OCI-LY7 (cell line): ENCODE measurements around the gene TNNI3K. TPM values are rescaled to one million over a fixed set of nuclear protein-coding genes. Genes with fewer than 3 reads are reported as not detected.

Experiments
- BruUV-seq: library from RNA; stranded (reverse); fragments of 400-500 nt; replicated peaks from 2 replicates; lab custom pipeline; 2021; lab: Mats Ljungman, UMichigan
- CTCF ChIA-PET: fragments of 300-600 bp; sonication (Branson Sonifier 250); formaldehyde crosslinking; loops from one replicate; lab custom pipeline; 2022; ENCODE audit warnings: antibody characterized with exemption; ENCODE audit not compliant: unreplicated experiment; lab: Charles Lee
- POLR2A ChIA-PET: fragments of 300-600 bp; sonication (Branson Sonifier 250); formaldehyde crosslinking; loops from one replicate; lab custom pipeline; 2022; ENCODE audit warnings: antibody characterized with exemption; lab: Charles Lee
- DNase-seq: peaks from one replicate; pipeline ENCODE4 v3.0.0-alpha.2; 2015; ENCODE audit warnings: low spot score
- H2AFZ ChIP-seq: fragments of 200-600 bp; sonication (generic), shearing (Covaris generic); 2 replicates; pipeline ENCODE4 v1.6.1; 2014; ENCODE audit warnings: mild to moderate bottlenecking, antibody characterized with exemption, low read length, moderate library complexity
- H3K27ac ChIP-seq: fragments of 200-600 bp; sonication (generic); 2 replicates; pipeline ENCODE4 v1.5.1; 2014; ENCODE audit warnings: mixed run types, low read depth, mild to moderate bottlenecking, moderate library complexity, low read length, inconsistent platforms; ENCODE audit not compliant: poor library complexity, severe bottlenecking
- H3K36me3 ChIP-seq: fragments of 200-600 bp; sonication (generic); 2 replicates; pipeline ENCODE4 v1.6.1; 2014; ENCODE audit warnings: mild to moderate bottlenecking, antibody characterized with exemption, low read length, moderate library complexity, mixed read lengths; ENCODE audit not compliant: insufficient read depth
- H3K4me1 ChIP-seq: fragments of 200-600 bp; sonication (generic); 2 replicates; pipeline ENCODE4 v1.5.1; 2014; ENCODE audit warnings: mild to moderate bottlenecking, low read length; ENCODE audit not compliant: insufficient read depth, poor library complexity, severe bottlenecking
- H3K4me2 ChIP-seq: fragments of 200-600 bp; sonication (generic); 2 replicates; pipeline ENCODE4 v1.6.1; 2014; ENCODE audit warnings: mild to moderate bottlenecking, low read length
- H3K4me3 ChIP-seq: fragments of 200-600 bp; sonication (generic); 2 replicates; pipeline ENCODE4 v1.5.1; 2014; ENCODE audit warnings: mild to moderate bottlenecking, low read depth, low read length; ENCODE audit not compliant: poor library complexity, severe bottlenecking
- H3K79me2 ChIP-seq: fragments of 200-600 bp; sonication (generic); 2 replicates; pipeline ENCODE4 v1.6.1; 2016; ENCODE audit warnings: low read depth, mild to moderate bottlenecking, low read length, moderate library complexity, mixed read lengths; ENCODE audit not compliant: insufficient read depth
- H3K9me2 ChIP-seq: fragments of 200-600 bp; sonication (generic); 2 replicates; pipeline ENCODE4 v1.6.1; 2016; ENCODE audit warnings: mild to moderate bottlenecking, low read length, mixed read lengths; ENCODE audit not compliant: insufficient read depth
- H3K9me3 ChIP-seq: fragments of 200-600 bp; sonication (generic); 2 replicates; pipeline ENCODE4 v1.6.1; 2014; ENCODE audit warnings: mild to moderate bottlenecking, mixed run types, low read length, mixed read lengths
- H4K20me1 ChIP-seq: fragments of 200-600 bp; sonication (generic); 2 replicates; pipeline ENCODE4 v1.6.1; 2014; ENCODE audit warnings: mild to moderate bottlenecking, antibody characterized with exemption, low read length, moderate library complexity, mixed read lengths; ENCODE audit not compliant: insufficient read depth
- CTCF ChIP-seq: fragments of 200-600 bp; sonication (generic); conservative IDR thresholded peaks from 2 replicates; pipeline ENCODE4 v1.5.1; 2014; ENCODE audit warnings: mild to moderate bottlenecking, antibody characterized with exemption, low read length, moderate library complexity, mixed read lengths
- EZH2phosphoT487 ChIP-seq: fragments of 200-600 bp; sonication (generic); IDR thresholded peaks from 2 replicates; pipeline ENCODE4 v1.6.1; 2018; ENCODE audit warnings: low read depth, borderline replicate concordance, mild to moderate bottlenecking, mixed run types, antibody characterized with exemption, low read length, moderate library complexity, mixed read lengths
- intact Hi-C: fragments of 100-400 bp; cut with micrococcal nuclease; formaldehyde crosslinking; loops from one replicate; pipeline ENCODE4 v1.10.0; 2022; ENCODE audit not compliant: unreplicated experiment
- total RNA-seq, 2 experiments: library from RNA; depleted of rRNA in 1 of 2; stranded (reverse); fragments of >200 nt in 1 of 2; shearing (Covaris generic) in 1 of 2; gene quantifications; 2 replicates each; pipeline ENCODE4 v1.2.3, GENCODE V29; 2014 to 2022

The TNNI3K gene
- total RNA-seq, 2 experiments from 2014 or later, result not detected

- TF ChIP-seq CTCF (no peak), EZH2phosphoT487 (no peak)
- Histone ChIP-seq H3K36me3 (no peaks in the 10 kb centered on the region), H3K4me2 (no peak overlapping the region), H3K79me2 (no peaks in the 10 kb centered on the region), H3K27ac (no peak overlapping the region), H3K4me1 (no peaks in the 10 kb centered on the region), H4K20me1 (no peaks in the 10 kb centered on the region), H3K4me3 (no peak overlapping the region), H2AFZ (no peak overlapping the region), H3K9me2 (no peaks in the 10 kb centered on the region), H3K9me3 (no peaks in the 10 kb centered on the region)
- no TSS peak for BruUV-seq
- intact Hi-C loops, result no loop called here
- no peak for DNase-seq
- POLR2A ChIA-PET, result no interaction called here
- CTCF ChIA-PET, result no interaction called here
Measured at GRCh38 chr1:74453277-74453676, 218.1 kb downstream of the TNNI3K start.

GRCh38 chr1:74455390-74455789 is 220.2 kb downstream of the TNNI3K start:
- H3K36me3 ChIP-seq, result no peaks in the 10 kb centered on the region
- no peak for DNase-seq
- no peak overlapping the region for H3K27ac ChIP-seq
- no peaks in the 10 kb centered on the region for H3K9me3 ChIP-seq
- CTCF ChIA-PET, result no interaction called here
- BruUV-seq, result no TSS peak
- no peaks in the 10 kb centered on the region for H3K79me2 ChIP-seq
- intact Hi-C loops, result no loop called here
- H3K4me3 ChIP-seq, result no peak overlapping the region
- POLR2A ChIA-PET, result no interaction called here
- H3K9me2 ChIP-seq, result no peaks in the 10 kb centered on the region
- H2AFZ ChIP-seq, result no peak overlapping the region
- no peaks in the 10 kb centered on the region for H4K20me1 ChIP-seq
- no peak for TF ChIP-seq CTCF
- no peak overlapping the region for H3K4me2 ChIP-seq
- no peaks in the 10 kb centered on the region for H3K4me1 ChIP-seq

GRCh38 chr1:74457253-74457652 is 222.1 kb downstream of the TNNI3K start:
- H3K79me2 ChIP-seq, result no peaks in the 10 kb centered on the region
- no peaks in the 10 kb centered on the region for H3K9me2 ChIP-seq
- H3K36me3 ChIP-seq, result no peaks in the 10 kb centered on the region
- no peaks in the 10 kb centered on the region for H3K4me1 ChIP-seq
- H3K4me2 ChIP-seq, result no peak overlapping the region
- TF ChIP-seq EZH2phosphoT487 (no peak), CTCF (no peak)
- H3K27ac ChIP-seq, result no peak overlapping the region
- ChIA-PET CTCF (no interaction called here), POLR2A (no interaction called here)
- H3K4me3 ChIP-seq, result no peak overlapping the region
- no TSS peak for BruUV-seq
- intact Hi-C loops, result no loop called here
- no peak for DNase-seq
- no peaks in the 10 kb centered on the region for H3K9me3 ChIP-seq
- H2AFZ ChIP-seq, result no peak overlapping the region
- no peaks in the 10 kb centered on the region for H4K20me1 ChIP-seq
